HL-60 (cell line): ENCODE measurements around the gene CDYL.

Experiments used
- DNase-seq, 2 experiments: peaks; one replicate each; pipeline ENCODE4 v3.0.0-alpha.2; 2010 to 2020; ENCODE audit warnings: low read depth in 1 of 2, low spot score in 1 of 2
- H3K27ac ChIP-seq: fragments of 250-450 bp; sonication (Bioruptor Pico); replicated peaks from 2 replicates; pipeline ENCODE4 v1.5.1; 2020; ENCODE audit warnings: mild to moderate bottlenecking, moderate library complexity
- H3K27me3 ChIP-seq: fragments of 250-450 bp; sonication (Bioruptor Pico); 2 replicates; pipeline ENCODE4 v1.5.1; 2021; ENCODE audit warnings: mild to moderate bottlenecking, moderate library complexity; ENCODE audit not compliant: insufficient read depth, poor library complexity, severe bottlenecking
- H3K4me3 ChIP-seq: replicated peaks from 2 replicates; pipeline ENCODE4 v1.5.1; 2011; ENCODE audit warnings: mild to moderate bottlenecking, control low read depth, low read length; ENCODE audit not compliant: insufficient read depth
- GABPA ChIP-seq: IDR thresholded peaks from 2 replicates; pipeline ENCODE4 v1.6.1; 2012; ENCODE audit warnings: low read depth
- POLR2AphosphoS5 ChIP-seq: IDR thresholded peaks from 2 replicates; pipeline ENCODE4 v1.6.1; 2012; ENCODE audit warnings: low read depth
- SPI1 ChIP-seq: IDR thresholded peaks from 2 replicates; pipeline ENCODE4 v1.6.1; 2012; ENCODE audit warnings: low read depth, mild to moderate bottlenecking, borderline replicate concordance
- TF ChIP-seq, protein P1 (sequence below): IDR thresholded peaks from 2 replicates; pipeline ENCODE4 v1.6.1; 2012; ENCODE audit warnings: low read depth; ENCODE audit not compliant: insufficient replicate concordance
- TF ChIP-seq, protein P2 (sequence below): IDR thresholded peaks from one replicate; pipeline ENCODE4 v1.5.1; 2011; ENCODE audit warnings: low read length, control low read depth, inconsistent platforms; ENCODE audit not compliant: insufficient read depth

CDYL gene

DNA sequence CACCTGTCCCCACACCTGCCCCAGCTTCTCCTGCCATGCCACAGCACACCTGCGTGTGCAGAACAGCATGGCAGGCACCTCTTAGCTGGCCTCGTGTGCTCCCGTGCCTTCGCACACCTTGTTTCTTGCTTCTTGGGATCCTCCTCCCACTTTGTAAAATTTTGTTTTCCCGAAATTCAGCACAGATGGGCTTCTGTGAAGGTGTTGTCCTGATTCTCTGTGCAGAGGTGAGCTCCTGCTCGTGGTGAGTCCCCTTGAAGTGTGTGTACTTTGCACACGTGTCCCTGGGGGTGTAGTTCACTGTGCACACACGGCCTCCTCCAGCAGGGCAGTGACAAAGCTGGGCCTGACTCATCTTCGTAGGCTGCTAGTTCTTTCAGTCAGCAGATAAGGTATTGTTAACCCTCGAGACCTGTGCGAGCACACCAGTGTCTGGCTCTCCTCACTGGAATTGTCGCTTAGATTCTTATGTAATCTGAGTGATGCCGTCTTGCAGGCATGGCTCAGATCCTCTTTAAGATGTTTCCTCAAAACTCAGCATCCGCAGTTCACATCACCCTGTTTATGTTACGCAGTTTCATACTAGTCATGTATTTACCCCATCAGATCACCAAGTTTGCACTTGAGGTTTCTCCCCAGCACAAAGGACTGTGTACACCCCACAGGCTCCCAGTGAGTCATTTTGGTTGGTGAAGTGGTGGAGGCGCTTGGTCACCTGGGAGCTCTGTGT, 77.7 kb downstream of the CDYL start:
- H3K27ac ChIP-seq, result no peak overlapping the region
- TF ChIP-seq, protein P1, sequence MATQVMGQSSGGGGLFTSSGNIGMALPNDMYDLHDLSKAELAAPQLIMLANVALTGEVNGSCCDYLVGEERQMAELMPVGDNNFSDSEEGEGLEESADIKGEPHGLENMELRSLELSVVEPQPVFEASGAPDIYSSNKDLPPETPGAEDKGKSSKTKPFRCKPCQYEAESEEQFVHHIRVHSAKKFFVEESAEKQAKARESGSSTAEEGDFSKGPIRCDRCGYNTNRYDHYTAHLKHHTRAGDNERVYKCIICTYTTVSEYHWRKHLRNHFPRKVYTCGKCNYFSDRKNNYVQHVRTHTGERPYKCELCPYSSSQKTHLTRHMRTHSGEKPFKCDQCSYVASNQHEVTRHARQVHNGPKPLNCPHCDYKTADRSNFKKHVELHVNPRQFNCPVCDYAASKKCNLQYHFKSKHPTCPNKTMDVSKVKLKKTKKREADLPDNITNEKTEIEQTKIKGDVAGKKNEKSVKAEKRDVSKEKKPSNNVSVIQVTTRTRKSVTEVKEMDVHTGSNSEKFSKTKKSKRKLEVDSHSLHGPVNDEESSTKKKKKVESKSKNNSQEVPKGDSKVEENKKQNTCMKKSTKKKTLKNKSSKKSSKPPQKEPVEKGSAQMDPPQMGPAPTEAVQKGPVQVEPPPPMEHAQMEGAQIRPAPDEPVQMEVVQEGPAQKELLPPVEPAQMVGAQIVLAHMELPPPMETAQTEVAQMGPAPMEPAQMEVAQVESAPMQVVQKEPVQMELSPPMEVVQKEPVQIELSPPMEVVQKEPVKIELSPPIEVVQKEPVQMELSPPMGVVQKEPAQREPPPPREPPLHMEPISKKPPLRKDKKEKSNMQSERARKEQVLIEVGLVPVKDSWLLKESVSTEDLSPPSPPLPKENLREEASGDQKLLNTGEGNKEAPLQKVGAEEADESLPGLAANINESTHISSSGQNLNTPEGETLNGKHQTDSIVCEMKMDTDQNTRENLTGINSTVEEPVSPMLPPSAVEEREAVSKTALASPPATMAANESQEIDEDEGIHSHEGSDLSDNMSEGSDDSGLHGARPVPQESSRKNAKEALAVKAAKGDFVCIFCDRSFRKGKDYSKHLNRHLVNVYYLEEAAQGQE, result no peak
- TF ChIP-seq POLR2AphosphoS5 (no peak), GABPA (no peak), SPI1 (no peak)
- TF ChIP-seq, protein P2, sequence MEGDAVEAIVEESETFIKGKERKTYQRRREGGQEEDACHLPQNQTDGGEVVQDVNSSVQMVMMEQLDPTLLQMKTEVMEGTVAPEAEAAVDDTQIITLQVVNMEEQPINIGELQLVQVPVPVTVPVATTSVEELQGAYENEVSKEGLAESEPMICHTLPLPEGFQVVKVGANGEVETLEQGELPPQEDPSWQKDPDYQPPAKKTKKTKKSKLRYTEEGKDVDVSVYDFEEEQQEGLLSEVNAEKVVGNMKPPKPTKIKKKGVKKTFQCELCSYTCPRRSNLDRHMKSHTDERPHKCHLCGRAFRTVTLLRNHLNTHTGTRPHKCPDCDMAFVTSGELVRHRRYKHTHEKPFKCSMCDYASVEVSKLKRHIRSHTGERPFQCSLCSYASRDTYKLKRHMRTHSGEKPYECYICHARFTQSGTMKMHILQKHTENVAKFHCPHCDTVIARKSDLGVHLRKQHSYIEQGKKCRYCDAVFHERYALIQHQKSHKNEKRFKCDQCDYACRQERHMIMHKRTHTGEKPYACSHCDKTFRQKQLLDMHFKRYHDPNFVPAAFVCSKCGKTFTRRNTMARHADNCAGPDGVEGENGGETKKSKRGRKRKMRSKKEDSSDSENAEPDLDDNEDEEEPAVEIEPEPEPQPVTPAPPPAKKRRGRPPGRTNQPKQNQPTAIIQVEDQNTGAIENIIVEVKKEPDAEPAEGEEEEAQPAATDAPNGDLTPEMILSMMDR, result no peak
- no peak for DNase-seq
- no peaks in the 10 kb centered on the region for H3K27me3 ChIP-seq
- no peak overlapping the region for H3K4me3 ChIP-seq

DNA sequence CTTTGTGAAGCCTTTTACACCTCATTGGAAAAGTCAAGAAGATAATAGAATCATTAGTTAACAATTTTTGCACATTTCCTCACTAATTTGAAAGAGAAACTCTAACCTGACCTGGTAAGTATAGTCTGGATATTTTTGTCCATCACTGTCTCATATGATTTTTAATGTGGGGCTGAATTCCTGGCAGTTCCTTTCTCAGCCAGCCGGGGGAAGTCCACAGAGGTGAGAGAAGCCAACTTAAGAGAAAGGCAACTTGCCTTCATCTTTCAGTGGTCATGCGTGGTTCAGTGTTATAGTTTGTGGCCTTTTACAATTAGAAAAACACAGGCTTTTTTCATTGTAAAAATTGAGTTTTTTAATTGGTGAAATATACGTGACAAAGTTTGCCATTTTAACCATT, 80.6 kb downstream of the CDYL start:
- TF ChIP-seq GABPA, result no peak
- TF ChIP-seq, protein P1, result no peak
- TF ChIP-seq, protein P2, result no peak
- TF ChIP-seq POLR2AphosphoS5, result no peak
- no peak for TF ChIP-seq SPI1
- DNase-seq, result no peak
- Histone ChIP-seq H3K27me3 (no peaks in the 10 kb centered on the region), H3K4me3 (no peak overlapping the region), H3K27ac (no peak overlapping the region)

DNA sequence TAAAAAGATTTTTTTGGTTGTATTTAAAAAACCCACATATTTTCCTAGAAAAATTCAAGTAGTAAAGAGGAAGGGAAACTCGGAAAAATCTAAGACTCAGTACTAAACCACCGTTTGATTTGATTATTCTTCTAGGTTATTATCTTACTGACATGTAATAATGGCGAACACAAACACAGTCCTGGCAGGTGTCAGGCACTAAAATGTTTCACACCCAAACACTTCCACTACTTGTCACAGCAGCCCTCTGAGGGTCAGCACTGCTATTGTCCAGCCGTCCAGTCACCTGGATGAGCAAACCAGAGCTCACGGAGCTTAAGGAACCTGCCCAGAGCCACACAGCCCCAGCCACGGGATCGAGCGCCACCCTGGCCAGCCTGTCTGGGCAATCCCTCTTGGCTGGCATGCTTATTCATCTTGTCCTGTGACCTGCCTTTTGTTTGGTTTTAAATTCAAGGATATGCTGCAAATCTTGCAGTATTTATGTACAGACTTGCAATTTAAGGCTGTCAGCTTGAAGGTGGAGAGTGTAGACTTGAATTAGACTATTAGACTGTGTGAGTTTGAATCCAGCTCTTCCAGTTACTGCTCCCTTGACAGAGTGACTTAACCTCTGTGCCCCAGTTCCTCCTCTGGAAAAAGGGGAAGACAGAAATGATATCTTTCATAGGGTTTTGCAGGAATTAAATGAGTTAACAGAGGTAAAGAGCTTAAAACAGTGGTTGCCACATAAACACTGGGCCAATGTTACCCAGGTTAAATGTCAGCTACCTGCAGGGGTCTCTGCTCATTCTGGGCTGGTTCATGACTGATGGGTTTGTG, 82.2 kb downstream of the CDYL start:
- peak in 1 of 2 experiments; percentile 17 for DNase-seq
- no peak overlapping the region for H3K4me3 ChIP-seq
- TF ChIP-seq GABPA (no peak), SPI1 (peak; percentile 85), POLR2AphosphoS5 (no peak)
- TF ChIP-seq, protein P1, result no peak
- no peaks in the 10 kb centered on the region for H3K27me3 ChIP-seq
- no peak overlapping the region for H3K27ac ChIP-seq
